DOHH2 (cell line): ENCODE data around the gene EYA2.
"Not testable (repeated sequence)": the region's sequence is repeated elsewhere in the genome, so short reads cannot be mapped to it uniquely, and the experiment has no call there.

Experiments
- H3F3A ChIP-seq: fragments of 200-600 bp; sonication (generic), shearing (Covaris generic); 2 replicates; pipeline ENCODE4 v1.6.0; 2016; ENCODE audit warnings: antibody characterized with exemption, mild to moderate bottlenecking; ENCODE audit not compliant: control insufficient read depth, insufficient read depth
- H3K27ac ChIP-seq: fragments of 200-600 bp; sonication (generic); 2 replicates; pipeline ENCODE4 v1.5.1; 2014; ENCODE audit warnings: low read depth, mild to moderate bottlenecking, low read length, moderate library complexity
- H3K27me3 ChIP-seq: fragments of 200-600 bp; sonication (generic); 2 replicates; pipeline ENCODE4 v1.6.1; 2014; ENCODE audit warnings: mild to moderate bottlenecking, low read length, mixed read lengths; ENCODE audit not compliant: control insufficient read depth
- H3K36me3 ChIP-seq: fragments of 200-600 bp; sonication (generic); 2 replicates; pipeline ENCODE4 v1.6.1; 2014; ENCODE audit warnings: mild to moderate bottlenecking, low read length, moderate library complexity, mixed read lengths; ENCODE audit not compliant: control insufficient read depth
- H3K4me1 ChIP-seq: fragments of 200-600 bp; sonication (generic); 2 replicates; pipeline ENCODE4 v1.6.1; 2014; ENCODE audit warnings: mild to moderate bottlenecking, low read length, mixed read lengths; ENCODE audit not compliant: control insufficient read depth
- H3K4me2 ChIP-seq: fragments of 200-600 bp; sonication (generic); 2 replicates; pipeline ENCODE4 v1.6.0; 2014; ENCODE audit warnings: mild to moderate bottlenecking, low read length, moderate library complexity
- H3K4me3 ChIP-seq: fragments of 200-600 bp; sonication (generic); 2 replicates; pipeline ENCODE4 v1.5.1; 2014; ENCODE audit warnings: mild to moderate bottlenecking, low read length, mixed read lengths
- H3K79me2 ChIP-seq: fragments of 200-600 bp; sonication (generic); 2 replicates; pipeline ENCODE4 v1.6.1; 2014; ENCODE audit warnings: mild to moderate bottlenecking, low read length, mixed read lengths; ENCODE audit not compliant: control insufficient read depth
- H3K9me2 ChIP-seq: fragments of 200-600 bp; sonication (generic); replicated peaks from 2 replicates; pipeline ENCODE4 v1.6.1; 2014; ENCODE audit warnings: mild to moderate bottlenecking, low read length, mixed read lengths; ENCODE audit not compliant: control insufficient read depth
- H3K9me3 ChIP-seq: fragments of 200-600 bp; sonication (generic); 2 replicates; pipeline ENCODE4 v1.6.1; 2014; ENCODE audit warnings: antibody characterized with exemption, low read length, mixed read lengths; ENCODE audit not compliant: control insufficient read depth, insufficient read depth
- H4K20me1 ChIP-seq: fragments of 200-600 bp; sonication (generic); 2 replicates; pipeline ENCODE4 v1.6.0; 2014; ENCODE audit warnings: low read depth, mild to moderate bottlenecking, antibody characterized with exemption, low read length, moderate library complexity; ENCODE audit not compliant: control insufficient read depth, insufficient read depth
- CTCF ChIP-seq: fragments of 200-600 bp; sonication (generic); IDR thresholded peaks from one replicate; pipeline ENCODE4 v1.5.1; 2014; ENCODE audit warnings: antibody characterized with exemption, mild to moderate bottlenecking, low read depth, low read length; ENCODE audit not compliant: poor library complexity, severe bottlenecking
- EZH2phosphoT487 ChIP-seq: fragments of 200-600 bp; sonication (generic); IDR thresholded peaks from 2 replicates; pipeline ENCODE4 v1.6.1; 2017; ENCODE audit warnings: borderline replicate concordance, mild to moderate bottlenecking, antibody characterized with exemption, low read length, moderate library complexity, mixed read lengths

Gene EYA2

GRCh38 chr20:46875059-46875458 is 19.6 kb upstream of the EYA2 start:
- Histone ChIP-seq H3K27ac (no peak overlapping the region), H3K4me1 (no peaks in the 10 kb centered on the region), H3K9me2 (no peaks in the 10 kb centered on the region), H3K36me3 (no peaks in the 10 kb centered on the region), H3K9me3 (no peaks in the 10 kb centered on the region), H3K79me2 (no peaks in the 10 kb centered on the region), H4K20me1 (no peaks in the 10 kb centered on the region), H3K4me2 (no peak overlapping the region), H3K4me3 (no peak overlapping the region), H3K27me3 (no peaks in the 10 kb centered on the region), H3F3A (no peaks in the 10 kb centered on the region)
- TF ChIP-seq CTCF (no peak), EZH2phosphoT487 (no peak)

GRCh38 chr20:46879386-46879785 is 15.3 kb upstream of the EYA2 start:
- no peaks in the 10 kb centered on the region for H3F3A ChIP-seq
- H3K27ac ChIP-seq, result no peak overlapping the region
- no peaks in the 10 kb centered on the region for H3K9me3 ChIP-seq
- no peaks in the 10 kb centered on the region for H3K79me2 ChIP-seq
- TF ChIP-seq CTCF (no peak), EZH2phosphoT487 (no peak)
- no peaks in the 10 kb centered on the region for H3K36me3 ChIP-seq
- no peaks in the 10 kb centered on the region for H3K9me2 ChIP-seq
- H3K4me1 ChIP-seq, result no peaks in the 10 kb centered on the region
- no peak overlapping the region for H3K4me3 ChIP-seq
- no peak overlapping the region for H3K4me2 ChIP-seq
- no peaks in the 10 kb centered on the region for H3K27me3 ChIP-seq
- H4K20me1 ChIP-seq, result no peaks in the 10 kb centered on the region

- H3K9me3 ChIP-seq, H3K79me2 ChIP-seq, H3K27ac ChIP-seq, H3K27me3 ChIP-seq, H3K4me3 ChIP-seq, H3K4me2 ChIP-seq, H3F3A ChIP-seq, H3K4me1 ChIP-seq, H4K20me1 ChIP-seq, H3K36me3 ChIP-seq, H3K9me2 ChIP-seq: not testable (repeated sequence)
Observed at GRCh38 chr20:46879963-46880362, 14.7 kb upstream of the EYA2 start.

- no peak overlapping the region for H3K4me2 ChIP-seq
- no peaks in the 10 kb centered on the region for H3K79me2 ChIP-seq
- no peak overlapping the region for H3K4me3 ChIP-seq
- H3K27me3 ChIP-seq, result no peaks in the 10 kb centered on the region
- H3K9me3 ChIP-seq, result no peaks in the 10 kb centered on the region
- no peaks in the 10 kb centered on the region for H3K4me1 ChIP-seq
- H3K9me2 ChIP-seq, result no peaks in the 10 kb centered on the region
- H3K36me3 ChIP-seq, result no peaks in the 10 kb centered on the region
- no peaks in the 10 kb centered on the region for H4K20me1 ChIP-seq
- no peaks in the 10 kb centered on the region for H3F3A ChIP-seq
- H3K27ac ChIP-seq, result no peak overlapping the region
- TF ChIP-seq EZH2phosphoT487 (no peak), CTCF (no peak)
Observed at GRCh38 chr20:46883892-46884291, 10.8 kb upstream of the EYA2 start.
